Lower leg skin (tissue), 3 donors: Measurements from ENCODE around the gene CCSAP.

Experiments used
- POLR2A ChIP-seq, 2 donors: fragments of 450-650 bp; IDR thresholded peaks; one replicate each; pipeline ENCODE4 v1.6.1; 2016 to 2017; ENCODE audit warnings: antibody characterized with exemption in 2 of 2, mild to moderate bottlenecking in 1 of 2, moderate library complexity in 1 of 2
- TF ChIP-seq, protein P1 (sequence below), 3 donors: fragments of 450-650 bp; IDR thresholded peaks; one replicate each; pipeline ENCODE4 v1.5.1; 2016; ENCODE audit warnings: antibody characterized with exemption in 3 of 3, mild to moderate bottlenecking in 3 of 3, moderate library complexity in 2 of 3

DNA sequence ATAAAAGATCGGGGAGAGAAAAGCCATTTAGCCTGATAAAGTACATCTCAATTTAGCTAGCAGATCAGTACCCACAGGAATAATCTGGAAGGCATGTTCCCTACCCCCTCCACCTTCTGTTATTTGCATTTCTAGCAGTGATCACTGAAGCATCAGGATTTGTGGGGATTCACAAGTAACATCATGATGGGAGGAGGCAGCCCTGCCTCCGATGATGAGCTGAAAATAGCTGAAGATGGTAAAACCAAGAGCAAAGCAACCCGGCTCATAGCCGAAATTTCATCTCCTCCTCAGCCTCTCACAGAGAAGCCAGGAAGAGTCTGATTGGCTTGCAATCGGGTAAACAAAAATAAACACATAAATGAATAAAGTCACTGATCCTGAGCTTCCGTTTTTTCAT is 2.4 kb downstream of the CCSAP start:
- TF ChIP-seq, protein P1, sequence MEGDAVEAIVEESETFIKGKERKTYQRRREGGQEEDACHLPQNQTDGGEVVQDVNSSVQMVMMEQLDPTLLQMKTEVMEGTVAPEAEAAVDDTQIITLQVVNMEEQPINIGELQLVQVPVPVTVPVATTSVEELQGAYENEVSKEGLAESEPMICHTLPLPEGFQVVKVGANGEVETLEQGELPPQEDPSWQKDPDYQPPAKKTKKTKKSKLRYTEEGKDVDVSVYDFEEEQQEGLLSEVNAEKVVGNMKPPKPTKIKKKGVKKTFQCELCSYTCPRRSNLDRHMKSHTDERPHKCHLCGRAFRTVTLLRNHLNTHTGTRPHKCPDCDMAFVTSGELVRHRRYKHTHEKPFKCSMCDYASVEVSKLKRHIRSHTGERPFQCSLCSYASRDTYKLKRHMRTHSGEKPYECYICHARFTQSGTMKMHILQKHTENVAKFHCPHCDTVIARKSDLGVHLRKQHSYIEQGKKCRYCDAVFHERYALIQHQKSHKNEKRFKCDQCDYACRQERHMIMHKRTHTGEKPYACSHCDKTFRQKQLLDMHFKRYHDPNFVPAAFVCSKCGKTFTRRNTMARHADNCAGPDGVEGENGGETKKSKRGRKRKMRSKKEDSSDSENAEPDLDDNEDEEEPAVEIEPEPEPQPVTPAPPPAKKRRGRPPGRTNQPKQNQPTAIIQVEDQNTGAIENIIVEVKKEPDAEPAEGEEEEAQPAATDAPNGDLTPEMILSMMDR (IDR thresholded peaks at IDR 0.05): no peak
- no peak for TF ChIP-seq POLR2A (IDR thresholded peaks at IDR 0.05)
